H1 (cell line): ENCODE data around the gene OR51B2. TPM values are rescaled to one million over a fixed set of nuclear protein-coding genes. Genes with fewer than 3 reads are reported as not detected.

Source experiments
- BCL11A ChIP-seq, 2 experiments: IDR thresholded peaks; one replicate each; pipeline ENCODE4 v1.6.1; 2011; ENCODE audit warnings: low read depth in 2 of 2, low read length in 2 of 2, mild to moderate bottlenecking in 2 of 2
- CTCF ChIP-seq, 3 experiments: IDR thresholded peaks; 1 replicate in 2 of 3; 2 replicates in 1 of 3; pipeline versions ENCODE4 v1.5.1 to v1.6.1; 2011; ENCODE audit warnings: low read length in 3 of 3, mild to moderate bottlenecking in 3 of 3, inconsistent platforms in 2 of 3, low read depth in 1 of 3, moderate library complexity in 1 of 3; ENCODE audit not compliant: insufficient read depth in 1 of 3; ENCODE audit errors: control extremely low read depth in 1 of 3
- polyA plus RNA-seq, 7 experiments: library from polyadenylated mRNA; depleted of rRNA in 3 of 7; stranded (reverse) in 5 of 7; unstranded in 2 of 7; fragments of >200 nt in 5 of 7; fragments of 200-250 nt in 2 of 7; gene quantifications; 1 replicate in 5 of 7; 2 replicates in 1 of 7; 4 replicates in 1 of 7; pipeline versions ENCODE4 v1.2.1 to v1.2.3, GENCODE V29; 2011 to 2013; ENCODE audit warnings: missing spikeins in 2 of 7, mixed read lengths in 2 of 7
- total RNA-seq: library from RNA; stranded (reverse); fragmentation: NEBNext Ultra II Directional; extraction: Animal tissue kit (Norgen Biotek cat#: 25700); gene quantifications from 2 replicates; pipeline ENCODE4 v1.2.1, GENCODE V29; 2021

OR51B2 gene
- total and polyA plus RNA-seq, 2 of the 8 experiments (the other 6 are each of a cell fraction or from before 2014, with no cell fraction given), result not detected

GRCh38 chr11:5281596-5281995 lies 42.5 kb downstream of the OR51B2 start (continued):
- TF ChIP-seq CTCF (IDR thresholded peaks at IDR 0.05; ENCODE audit: control extremely low read depth in 1 of 3, insufficient read depth in 1 of 3, low read depth in 1 of 3, low read length in 3 of 3) (no peak), BCL11A (IDR thresholded peaks at IDR 0.05; ENCODE audit: low read depth in 2 of 2, low read length in 2 of 2) (no peak)
- TF ChIP-seq, all 59 proteins: peak for 0
